ENCODE data around the gene TNNT2.

TNNT2 gene

DNA sequence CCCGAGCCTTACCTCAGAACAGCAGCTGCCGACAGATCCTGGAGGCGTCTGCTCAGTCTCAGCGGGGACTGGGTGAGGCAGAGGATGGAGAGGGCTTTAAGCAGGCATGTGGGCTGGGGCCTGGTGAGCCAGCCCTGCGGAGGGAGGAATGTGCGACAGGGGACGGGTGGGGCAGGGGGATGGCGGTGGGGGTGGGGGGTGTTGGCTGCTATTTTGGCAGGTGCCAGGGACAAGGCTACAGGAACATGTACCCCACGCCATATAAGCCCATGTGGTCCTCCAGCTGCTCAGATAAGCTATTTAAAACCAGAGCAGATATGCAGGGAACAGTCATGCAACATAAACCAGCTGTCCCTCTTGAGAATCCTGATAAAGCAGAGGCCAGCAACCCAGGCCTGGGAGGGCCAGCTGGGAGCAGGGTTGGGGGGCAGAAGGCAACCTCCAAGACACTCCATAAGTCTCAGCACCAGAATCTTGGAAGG lies at the start of gene TNNT2:
TNNT2 (minus strand) TSS at position 70 of the 482 bp plus-strand sequence. CDS start 4,426 bp downstream, outside the sequence.
- no peak for DNase-seq (ENCODE audit: low spot score)

DNA sequence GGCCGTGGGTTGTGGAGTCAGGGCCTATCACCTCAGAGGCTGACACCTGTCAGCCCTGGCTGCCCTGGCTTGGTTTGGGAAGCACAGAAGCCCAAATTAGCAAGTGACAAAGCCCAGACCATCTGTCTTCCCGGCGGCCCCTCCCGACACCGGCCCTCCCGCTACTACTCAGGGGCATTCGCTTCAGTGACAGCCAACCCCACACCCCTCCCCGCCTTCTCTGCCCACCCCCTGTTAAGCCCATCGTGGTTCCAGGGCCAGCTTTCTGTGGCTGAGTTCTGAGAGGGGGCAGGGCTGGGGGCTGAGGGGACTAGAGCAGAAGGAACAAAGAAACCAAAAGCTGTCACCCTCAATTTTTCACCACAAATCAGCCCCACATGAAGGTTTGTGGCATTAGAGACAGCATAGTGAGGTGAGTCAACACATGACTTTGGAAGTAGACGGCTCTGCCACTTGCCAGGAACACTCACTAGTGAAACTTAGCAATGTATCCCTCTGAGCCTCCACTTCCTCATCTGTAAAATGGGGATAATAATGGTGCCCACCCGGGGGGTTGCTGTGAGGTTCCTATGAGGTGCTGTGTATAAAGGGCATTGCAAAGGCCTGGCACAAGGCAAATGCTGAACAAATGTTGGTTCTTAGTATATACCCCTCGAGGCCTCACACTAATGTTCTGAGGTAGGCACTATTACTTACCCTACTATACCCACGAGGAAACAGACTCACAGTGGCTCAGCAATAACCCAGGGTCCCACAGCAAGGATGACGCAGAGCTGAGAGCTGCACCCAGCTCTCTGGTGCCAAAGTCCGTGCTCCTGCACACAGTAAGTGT lies 49.2 kb upstream of the TNNT2 start:
- DNase-seq (ENCODE audit: low spot score) = no peak

DNA sequence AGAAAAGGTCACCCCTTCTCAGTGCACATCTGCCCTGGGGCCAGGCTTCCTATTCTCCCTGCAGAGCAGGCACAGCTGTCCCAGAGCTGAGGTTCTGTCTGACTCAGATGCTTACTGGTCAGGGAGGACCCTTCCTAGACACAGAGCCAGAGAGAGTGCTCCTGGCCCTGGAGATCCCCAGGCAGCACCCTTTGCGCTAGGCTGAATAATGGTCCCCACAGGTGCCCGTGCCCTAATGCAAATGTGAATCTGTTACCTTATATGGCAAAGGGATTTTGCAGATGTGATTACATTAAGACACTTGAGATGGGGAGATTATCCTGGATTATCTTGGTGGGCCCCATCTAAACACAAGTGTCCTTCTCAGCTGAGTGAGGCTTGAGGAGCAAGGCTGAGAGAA lies 46.7 kb upstream of the TNNT2 start:
- DNase-seq (ENCODE audit: low spot score) = no peak

DNA sequence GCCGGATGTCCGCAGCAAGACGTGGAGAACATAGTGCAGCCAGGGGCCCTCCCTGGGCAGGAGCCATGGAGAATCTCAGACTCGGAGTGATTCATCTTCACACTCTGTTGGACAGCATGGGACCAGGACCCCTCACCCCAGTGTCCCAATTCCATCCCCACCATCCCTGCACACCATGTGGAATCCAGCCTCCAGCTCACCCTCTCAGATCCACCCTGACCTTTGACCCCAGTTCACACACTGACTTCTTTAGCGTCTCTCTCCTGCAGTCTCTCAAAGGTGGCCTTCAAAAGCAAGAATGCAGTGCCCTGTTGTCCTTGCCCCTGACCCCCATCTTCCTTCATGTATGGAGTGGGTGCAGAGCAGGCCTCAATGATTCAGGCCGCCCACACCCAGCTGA lies 46.2 kb upstream of the TNNT2 start:
- no peak for DNase-seq (ENCODE audit: low spot score)

DNA sequence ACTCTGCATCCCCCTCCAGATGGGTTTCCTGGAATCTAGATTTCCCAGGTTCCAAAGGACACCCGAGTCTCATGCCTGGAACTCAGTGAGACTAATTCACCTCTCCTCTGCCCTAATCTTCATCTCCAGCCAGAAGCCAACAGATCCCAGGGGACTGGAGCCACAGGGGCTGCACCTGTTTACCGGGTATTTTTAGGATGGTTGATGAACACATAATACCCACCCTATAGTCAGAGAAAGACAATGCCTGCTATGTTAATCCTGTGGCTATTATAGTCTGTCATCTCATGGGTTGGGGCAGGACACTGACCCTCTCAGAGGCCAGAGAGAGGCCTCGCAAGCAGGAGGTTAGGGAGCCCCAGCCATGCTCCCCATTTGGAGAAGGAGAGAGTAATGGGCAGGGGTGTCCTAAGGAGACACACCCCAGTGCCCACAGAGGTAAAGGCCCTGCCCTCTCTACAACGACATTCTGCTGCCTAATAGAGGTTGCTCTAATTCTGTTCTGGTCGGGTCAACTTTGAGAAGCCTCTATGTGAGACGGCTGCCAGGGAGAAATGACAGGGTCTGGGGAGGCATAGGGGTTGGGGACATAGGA lies 45.1 kb upstream of the TNNT2 start:
- no peak for DNase-seq (ENCODE audit: low spot score)

DNA sequence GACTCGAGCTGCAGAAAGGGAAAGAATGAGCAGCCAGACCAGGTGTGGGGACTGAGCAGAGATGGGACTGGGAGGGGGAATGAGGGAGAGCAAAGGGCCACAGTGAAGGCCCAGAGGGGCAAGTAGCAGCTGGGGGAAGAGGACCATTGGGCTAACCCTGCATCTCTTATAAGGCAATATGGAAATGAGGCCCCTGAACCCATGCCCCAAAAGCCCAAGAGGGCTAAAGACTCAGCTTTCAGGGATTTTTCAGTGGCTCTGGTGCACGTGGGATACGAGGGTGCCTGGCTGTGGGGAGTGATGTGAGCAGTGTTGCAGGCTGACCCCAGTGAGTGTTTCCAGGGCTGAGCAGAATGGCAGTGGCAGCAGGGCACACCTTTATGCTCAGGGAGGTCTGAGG lies 44.5 kb upstream of the TNNT2 start:
- no peak for DNase-seq (ENCODE audit: low spot score)

DNA sequence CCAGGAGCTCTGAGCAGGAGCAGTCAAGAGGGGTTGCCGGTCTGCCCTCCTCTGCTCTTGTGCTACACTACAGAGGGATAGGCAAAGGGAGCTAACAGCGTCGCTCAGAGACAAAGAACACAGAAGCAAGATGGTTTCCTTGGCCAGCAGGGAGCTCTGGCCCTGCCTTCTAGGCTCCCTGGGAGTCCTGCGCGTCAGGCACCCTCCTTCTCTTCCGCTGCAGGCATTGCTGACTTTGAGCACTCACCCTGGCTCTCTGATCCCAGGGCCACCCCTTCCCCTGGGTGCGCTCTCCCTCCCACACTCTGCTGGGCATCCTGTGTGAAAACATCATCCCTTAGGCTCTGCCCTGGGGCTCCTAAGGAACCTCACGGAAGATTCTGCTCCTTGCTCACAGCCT lies 43.6 kb upstream of the TNNT2 start:
- DNase-seq (ENCODE audit: low spot score) = no peak

DNA sequence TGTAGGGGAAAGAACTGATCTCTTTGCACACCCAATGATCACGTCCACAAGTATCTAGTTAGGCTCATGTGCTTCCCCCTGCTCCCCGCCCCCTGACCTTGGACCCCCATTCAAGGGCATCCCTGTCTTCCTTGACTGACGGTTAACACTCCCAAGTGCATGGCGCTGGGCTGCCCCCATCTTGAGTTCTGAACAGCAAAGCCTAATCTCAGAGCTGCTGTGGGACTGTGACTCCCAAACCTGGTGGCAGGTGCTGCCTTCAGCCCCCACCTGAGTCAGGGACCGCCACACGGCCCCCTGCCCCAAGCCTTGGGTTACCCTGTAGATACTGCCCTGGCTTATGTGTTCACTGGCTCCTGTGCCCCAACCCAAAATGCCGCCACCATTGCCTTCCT lies 43.1 kb upstream of the TNNT2 start:
- no peak for DNase-seq (ENCODE audit: low spot score)

DNA sequence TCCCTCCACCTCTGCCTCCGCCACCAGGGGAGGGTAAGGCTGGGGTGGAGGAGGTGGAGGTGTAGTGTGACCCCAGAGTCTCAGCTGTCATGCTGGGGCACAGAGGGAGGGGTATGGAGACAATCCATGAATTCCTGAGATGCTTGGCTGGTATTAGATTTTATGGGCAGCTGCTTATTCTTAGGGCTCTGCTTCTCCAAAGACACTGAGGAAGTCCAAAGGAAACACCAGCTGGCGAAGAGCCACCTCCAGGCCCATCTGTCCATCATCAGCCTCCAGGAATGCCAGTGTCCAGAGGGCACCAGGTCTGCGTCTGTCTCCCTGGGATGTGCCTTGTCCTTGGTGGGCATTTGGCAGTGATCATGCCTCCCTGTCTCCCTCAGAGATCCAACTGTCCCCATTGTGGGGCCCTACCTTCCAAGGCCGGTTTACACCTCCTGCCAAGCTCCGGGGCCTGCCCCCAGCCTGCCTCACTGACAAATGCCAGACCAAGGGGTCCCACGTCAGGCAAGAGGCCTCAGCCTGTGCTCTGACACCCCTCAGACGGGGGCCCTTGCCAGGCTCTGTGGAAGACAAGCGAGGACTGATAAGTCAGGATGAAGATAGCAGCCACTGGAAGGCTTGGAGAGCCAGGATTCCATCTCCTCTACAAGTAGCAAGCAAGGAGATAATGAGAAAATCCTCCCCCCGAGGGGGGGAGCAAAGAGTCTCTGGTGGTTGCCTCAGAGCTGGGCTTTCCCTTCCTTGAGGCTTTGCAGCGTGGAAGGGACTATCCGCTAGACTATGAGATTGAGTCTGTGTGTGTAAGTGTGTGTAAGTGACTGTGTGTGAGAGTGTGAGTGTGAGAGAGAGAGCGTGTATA lies 42.5 kb upstream of the TNNT2 start:
- DNase-seq (ENCODE audit: low spot score) = no peak

DNA sequence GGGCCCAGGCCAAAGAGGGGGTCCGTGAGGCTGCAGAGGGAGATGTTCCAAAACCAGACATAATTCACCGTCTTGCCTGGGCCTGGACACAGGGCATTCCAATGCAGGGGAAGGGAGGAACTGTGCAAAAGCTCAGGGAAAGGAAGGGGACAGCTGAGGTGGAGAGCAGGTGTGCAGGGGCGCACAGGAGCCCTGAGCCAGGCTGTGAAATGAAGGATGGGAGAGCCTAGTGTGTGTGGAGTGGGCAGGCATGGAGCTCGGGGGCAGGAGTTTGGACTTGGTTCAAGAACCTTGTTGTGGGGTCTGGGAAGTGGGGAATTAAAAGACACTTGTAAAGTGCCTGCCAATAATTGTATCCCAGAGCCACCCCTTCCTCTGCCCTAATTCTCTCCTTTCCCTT lies 41.8 kb upstream of the TNNT2 start:
- no peak for DNase-seq (ENCODE audit: low spot score)

DNA sequence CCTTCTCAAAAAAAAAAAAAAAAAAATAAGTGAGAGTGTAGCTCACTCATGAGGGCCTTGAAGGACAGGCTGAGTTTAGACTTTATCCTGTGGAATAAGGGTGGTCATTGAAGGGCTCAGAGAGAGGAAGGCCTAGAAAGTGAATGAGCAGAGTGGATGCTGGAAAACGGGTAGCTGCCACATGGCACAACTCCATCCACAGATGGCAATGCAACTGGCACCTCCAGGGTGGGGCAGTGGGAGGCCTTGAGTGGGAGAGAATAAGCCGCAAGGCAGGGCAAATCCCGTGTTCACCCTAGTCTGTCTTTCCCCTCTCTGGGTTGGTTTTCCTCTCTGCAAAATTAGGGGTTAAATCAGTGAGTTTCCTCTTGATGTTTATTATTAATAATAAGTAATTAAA lies 41.0 kb upstream of the TNNT2 start:
- no peak for DNase-seq (ENCODE audit: low spot score)

DNA sequence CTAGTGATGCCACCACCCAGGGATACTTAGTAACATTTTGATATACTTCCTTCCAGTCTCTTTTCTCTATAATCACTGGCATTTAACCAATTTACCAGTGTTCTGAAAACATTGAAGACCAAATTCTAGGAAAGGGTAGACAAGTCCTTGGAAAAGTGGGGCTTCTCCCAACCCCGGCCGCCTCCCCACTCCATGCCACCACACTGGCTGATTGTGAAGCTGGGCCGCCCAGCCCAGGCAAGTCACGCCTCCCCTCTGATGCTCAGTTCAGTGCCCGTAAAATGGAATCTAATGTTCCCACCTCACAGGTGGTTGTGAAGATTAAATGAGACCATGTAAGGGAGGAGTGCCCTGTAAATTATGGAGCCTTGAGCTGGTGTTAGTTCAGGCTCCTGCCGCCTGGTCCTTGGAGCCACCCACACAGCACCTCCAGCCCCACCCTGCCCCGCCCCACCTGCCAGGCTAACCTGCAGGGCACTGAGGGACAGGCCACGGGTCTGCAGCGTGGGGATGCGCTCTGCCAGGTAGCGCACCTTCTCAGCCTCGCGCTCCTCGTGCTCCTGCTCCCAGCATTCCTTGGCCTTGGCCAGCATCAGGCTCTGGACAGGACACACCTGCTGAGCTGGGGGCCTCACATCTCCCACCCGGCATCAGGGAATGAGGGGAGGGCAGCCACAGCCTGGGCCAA lies 36.7 kb upstream of the TNNT2 start:
- no peak for DNase-seq (ENCODE audit: low spot score)

DNA sequence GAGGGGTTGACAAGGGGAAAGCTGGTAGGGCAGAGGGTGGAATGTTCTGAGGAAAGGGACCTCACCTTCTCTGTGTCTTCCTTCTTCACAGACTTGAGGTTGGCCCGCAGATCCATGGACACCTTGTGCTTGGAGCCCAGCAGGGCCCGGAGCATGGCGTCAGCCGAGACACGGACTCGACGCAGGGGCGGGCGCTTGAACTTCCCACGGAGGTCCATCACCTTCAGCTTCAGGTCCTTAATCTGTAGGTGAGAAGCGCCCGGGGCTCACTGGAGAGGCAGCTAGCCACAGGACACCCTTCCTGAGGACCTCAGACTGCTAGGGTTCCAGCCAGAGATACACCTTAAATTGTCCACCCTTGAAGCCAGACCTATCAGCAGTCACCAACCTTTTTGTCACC lies 33.8 kb upstream of the TNNT2 start:
- DNase-seq (ENCODE audit: low spot score) = no peak

DNA sequence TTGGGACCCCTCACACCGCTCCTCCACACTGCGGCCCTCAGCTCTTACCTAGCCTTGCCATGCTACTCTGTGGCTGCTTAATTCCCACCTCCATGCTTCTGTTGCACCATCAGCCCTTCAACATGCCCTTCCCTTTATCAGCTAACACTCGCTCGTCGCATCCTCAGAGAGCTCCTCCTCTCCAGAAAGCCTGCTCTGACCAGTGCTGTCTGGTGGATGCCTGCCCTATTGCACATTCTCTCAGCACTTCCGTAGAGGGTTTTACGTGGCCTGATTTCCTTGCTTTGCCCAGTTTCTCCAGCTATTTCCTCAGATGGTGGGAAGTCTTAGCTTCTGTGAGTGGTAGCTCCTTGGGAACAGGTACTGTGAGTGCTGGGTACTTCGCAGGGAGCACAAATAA lies 32.0 kb upstream of the TNNT2 start:
- peak; percentile 39 for DNase-seq (ENCODE audit: low spot score)

DNA sequence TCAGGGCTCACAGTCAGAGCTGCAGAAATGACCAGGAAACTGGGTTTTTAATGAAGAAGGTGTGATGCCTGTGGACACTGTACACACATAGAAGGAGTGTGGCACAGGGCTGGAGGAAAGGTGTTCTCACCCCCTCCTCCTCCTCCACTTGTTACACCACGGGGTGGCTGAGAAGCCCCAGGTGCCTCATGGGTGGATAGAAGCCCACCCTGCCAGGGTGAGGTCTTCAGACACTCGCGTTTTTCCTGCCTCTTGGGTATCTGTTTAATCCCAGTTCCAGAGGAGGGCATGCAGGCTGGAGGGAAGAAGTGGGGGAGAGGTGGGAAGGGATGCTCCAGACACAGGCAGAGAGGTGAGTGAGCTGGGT lies 31.3 kb upstream of the TNNT2 start:
- no peak for DNase-seq (ENCODE audit: low spot score)

DNA sequence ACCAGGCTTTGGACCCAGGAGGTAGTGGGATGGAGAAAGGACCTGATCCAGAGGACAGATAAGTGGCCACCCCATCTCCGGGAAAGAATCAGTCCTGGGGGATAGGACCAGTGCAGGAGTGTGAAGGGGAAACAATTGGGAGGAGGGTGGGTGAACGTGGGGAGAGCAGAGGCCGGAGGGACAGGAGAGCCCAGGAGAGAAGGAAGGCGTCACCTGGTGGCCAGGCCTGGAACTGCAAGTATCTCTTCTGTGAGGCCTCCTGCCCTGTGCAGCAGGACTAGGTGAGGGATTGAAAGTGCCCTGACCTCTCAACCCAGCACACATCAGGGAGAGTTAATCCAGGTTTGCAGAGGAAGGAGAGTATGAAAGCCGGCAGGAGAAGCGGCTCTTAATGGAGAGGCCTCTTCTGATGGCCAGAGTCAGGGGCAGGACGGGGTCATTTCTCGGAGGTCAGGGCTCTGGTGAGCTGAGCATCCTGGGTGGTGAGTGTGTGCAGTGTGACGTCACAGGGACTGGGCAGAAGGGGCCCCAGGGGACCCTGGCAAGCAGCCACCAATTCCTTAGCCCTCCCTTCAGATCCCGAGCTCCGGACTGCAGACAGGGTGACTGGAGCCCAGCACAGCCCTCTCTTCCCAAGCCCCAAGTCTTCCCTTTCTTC lies 30.8 kb upstream of the TNNT2 start:
- DNase-seq (ENCODE audit: low spot score) = peak; percentile 90

DNA sequence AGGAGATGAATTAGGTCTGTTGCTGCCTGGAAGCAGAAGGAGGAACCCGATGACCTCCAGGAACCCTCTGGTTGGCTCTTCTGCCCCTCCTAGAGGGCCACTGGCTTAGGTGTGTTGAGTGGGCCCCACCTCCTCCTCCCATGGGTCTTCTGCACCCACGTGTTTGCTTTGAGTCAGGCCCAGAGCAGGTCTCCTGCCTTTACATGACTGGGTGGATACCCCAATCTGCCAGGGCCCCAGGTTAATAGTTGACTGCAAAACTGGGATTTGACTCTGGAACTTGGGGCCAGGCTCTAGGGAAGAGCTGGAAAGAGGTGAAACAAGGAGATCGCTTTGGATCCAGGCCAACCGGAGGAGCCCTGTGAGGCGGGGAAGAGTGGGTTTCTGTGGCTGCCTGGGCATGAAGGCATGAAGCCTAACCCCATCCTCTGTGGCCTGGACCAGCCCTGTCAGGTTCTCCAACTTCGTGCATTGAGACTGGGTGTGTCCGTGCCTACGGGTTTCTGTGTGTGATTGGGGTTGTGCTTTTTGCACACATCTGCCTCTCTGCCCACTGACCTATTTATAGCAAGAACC lies 29.4 kb upstream of the TNNT2 start:
- no peak for DNase-seq (ENCODE audit: low spot score)

DNA sequence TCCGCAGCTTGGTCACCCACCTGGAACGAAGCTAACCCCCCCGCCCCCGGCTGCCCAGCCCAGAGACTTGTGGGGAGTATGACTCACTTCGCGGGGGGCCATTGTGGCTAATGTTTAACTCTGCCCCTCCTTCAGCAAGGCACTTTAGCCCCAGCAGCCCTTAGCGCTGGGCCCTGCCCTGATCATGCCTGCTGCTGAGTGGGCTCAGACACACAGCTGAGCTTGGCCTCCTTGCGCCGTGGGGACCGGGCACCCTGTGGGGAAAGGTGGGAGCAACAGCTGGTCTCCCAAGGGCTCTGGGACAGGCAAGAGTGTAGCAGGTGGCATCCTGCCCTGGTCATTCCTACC lies 28.0 kb upstream of the TNNT2 start:
- DNase-seq (ENCODE audit: low spot score) = no peak

DNA sequence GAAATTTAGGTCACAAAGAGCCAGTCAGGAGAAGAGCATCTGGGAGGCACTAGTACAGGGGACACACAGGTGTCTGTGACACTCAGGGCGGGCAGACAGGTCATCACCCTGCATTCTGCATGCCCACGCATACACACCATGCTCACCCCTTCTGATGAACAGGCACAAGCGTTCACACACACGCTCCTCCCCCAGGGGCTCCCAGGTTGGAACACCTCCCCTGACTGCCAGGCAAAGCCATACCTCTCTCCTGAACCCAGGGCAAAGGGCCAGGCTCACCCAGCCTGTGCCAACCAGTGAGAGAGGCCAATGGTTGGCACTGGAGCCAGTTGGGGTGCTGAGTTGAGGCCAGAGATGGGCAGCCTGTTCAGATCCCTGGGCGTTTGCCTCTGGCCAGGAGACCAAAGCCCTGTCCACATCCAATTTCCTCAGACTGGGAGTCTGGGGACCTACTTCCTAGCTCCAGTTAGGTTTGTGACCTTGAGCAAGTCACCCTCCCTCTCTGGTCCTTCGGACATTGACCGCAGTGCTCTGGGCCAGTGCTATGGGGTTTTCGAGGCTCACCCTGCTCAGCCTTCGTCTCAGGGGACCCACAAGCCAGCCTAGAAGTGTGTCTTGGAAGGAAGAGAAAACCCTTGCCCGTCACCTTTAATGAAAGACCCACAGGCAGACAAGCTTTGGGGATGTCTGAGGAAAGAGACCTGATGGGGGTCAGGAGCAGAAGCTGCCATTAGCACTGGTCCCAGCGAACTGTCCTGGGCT lies 27.4 kb upstream of the TNNT2 start:
- no peak for DNase-seq (ENCODE audit: low spot score)

DNA sequence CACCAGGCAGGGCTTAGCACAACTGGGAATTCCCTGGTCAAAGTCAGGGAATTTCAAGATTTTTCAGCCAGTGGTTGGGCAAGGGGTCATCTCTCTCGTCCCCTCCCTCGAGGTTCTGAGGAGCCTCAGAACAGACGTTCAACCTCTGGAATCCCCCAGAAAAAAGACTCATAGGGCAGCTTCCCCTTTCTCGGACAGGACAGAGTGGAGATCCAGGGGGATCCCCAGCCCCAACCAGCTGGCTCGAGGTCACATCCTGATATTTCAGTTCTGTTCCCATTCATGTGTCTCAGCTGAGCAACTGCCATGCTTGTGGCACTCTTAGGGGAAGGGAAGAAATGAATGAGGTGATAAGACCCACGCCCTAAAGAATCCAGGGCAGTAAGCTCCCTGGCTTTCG lies 26.6 kb upstream of the TNNT2 start:
- no peak for DNase-seq (ENCODE audit: low spot score)

DNA sequence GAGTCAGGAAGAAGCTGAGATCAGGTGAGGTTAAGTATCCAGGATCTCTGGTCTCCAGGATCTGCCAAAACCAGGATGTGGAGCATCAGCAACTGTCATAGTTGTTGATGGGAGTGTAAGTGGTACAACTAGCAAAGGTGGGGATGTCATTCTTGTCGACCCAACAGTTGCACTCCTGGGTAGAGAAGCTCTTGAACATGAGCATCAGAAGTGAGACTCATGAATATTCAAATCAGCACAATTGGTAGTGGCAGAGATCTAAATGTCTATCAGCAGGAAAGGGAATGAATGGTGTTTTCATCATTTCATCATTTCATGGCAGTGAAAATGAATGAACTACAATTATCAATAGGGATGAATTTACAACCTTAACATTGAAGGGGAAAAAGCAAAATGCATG lies 25.9 kb upstream of the TNNT2 start:
- DNase-seq (ENCODE audit: low spot score) = no peak

Data from AG08396 (cell line).